Measurements from ENCODE around the gene DHRS2. TPM values are rescaled to one million over a fixed set of nuclear protein-coding genes. Genes with fewer than 3 reads are reported as not detected.

Gene DHRS2
- total and polyA plus RNA-seq, 2 of the 13 experiments (the other 11 are each of a cell fraction or from before 2014, with no cell fraction given) = 1,621 to 3,021 TPM

GRCh38 chr14:23632461-23633159 lies 3.6 kb upstream of the DHRS2 start (continued):
- TF ChIP-seq SNAPC2 (CRISPR knock-in tag; IDR thresholded peaks at IDR 0.05) (no peak), ZNF142 (CRISPR knock-in tag; IDR thresholded peaks at IDR 0.05) (no peak), ZNF30 (CRISPR knock-in tag; IDR thresholded peaks at IDR 0.05) (peak; percentile 79; the same call in 1 of the 2 replicates), ZNF354B (CRISPR knock-in tag; IDR thresholded peaks at IDR 0.05) (no peak; the same call in 1 of the 2 replicates), CREB1 (IDR thresholded peaks at IDR 0.05) (no peak), CREB1 (CRISPR knock-in tag; IDR thresholded peaks at IDR 0.05) (no peak), ZBTB1 (CRISPR knock-in tag; IDR thresholded peaks at IDR 0.05; ENCODE audit: borderline replicate concordance) (no peak), SMAD1 (CRISPR knock-in tag; IDR thresholded peaks at IDR 0.05; ENCODE audit: borderline replicate concordance, low read depth) (no peak), GABPB1 (CRISPR knock-in tag; IDR thresholded peaks at IDR 0.05) (no peak; the same call in 1 of the 2 replicates), HNRNPH1 (optimal IDR thresholded peaks at IDR 0.05; ENCODE audit: low read depth, low read length) (no peak), MAFG (CRISPR knock-in tag; IDR thresholded peaks at IDR 0.05) (no peak), EED (CRISPR knock-in tag; IDR thresholded peaks at IDR 0.05) (peak; percentile 78), ZSCAN9 (CRISPR knock-in tag; IDR thresholded peaks at IDR 0.05; ENCODE audit: borderline replicate concordance) (no peak), TBX3 (IDR thresholded peaks at IDR 0.05; ENCODE audit: borderline replicate concordance) (no peak), HMGXB4 (CRISPR knock-in tag; IDR thresholded peaks at IDR 0.05; ENCODE audit: borderline replicate concordance in 1 of 2, low read depth in 1 of 2) (no peak), MED8 (CRISPR knock-in tag; IDR thresholded peaks at IDR 0.05; ENCODE audit: insufficient replicate concordance) (no peak), HIC2 (CRISPR knock-in tag; IDR thresholded peaks at IDR 0.05; ENCODE audit: low read depth) (0 out of 2 replicates have a peak, but pooled peaks have one; percentile 22)

All from HepG2 (cell line).